ENCODE results near the gene CAPN2.

The CAPN2 gene

DNA sequence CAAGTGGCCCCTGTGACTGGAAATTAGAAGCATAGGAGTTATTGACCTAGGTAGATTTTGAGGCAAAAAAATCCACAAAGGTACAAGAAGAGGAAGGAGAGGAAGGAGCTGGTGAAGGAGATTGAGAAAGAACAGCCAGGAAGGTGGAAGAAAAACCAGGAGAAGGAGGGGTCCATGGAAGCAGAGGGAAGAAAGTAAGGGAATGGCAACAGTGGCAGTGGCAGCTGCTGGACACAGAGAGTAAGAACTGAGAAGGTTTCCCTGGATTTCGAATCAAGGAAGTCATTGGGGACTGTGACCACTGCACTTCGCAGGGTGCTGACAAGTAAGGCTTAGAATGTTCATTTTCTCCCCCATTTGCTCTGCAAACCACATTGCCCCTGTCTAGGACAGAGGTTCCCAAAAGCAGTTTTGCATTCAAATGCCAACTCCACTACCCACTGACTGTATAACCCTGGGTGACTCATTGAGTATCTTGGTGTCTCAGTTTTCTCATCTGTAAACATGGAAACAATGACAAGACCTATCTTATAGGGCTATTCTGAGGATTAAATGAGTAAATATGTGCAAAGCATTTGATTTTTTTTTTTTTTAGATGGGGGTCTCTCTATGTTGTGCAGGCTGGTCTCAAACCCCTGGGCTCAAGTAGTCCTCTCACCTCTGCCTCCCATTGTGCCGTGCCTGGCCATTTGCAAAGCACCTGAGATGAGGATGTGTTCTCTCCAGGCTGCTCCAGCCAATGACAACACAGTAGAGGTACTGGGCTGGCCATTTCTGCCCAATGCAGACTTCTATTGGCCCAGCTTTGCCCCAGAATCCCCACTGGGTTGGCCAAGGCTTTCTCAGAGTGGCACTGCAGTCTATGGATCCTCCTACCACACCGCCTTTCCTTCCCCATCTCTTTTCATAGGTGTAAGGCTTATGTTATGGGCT lies 9.3 kb upstream of the CAPN2 start:
- peak; percentile 83 for DNase-seq (ENCODE audit: low spot score)

DNA sequence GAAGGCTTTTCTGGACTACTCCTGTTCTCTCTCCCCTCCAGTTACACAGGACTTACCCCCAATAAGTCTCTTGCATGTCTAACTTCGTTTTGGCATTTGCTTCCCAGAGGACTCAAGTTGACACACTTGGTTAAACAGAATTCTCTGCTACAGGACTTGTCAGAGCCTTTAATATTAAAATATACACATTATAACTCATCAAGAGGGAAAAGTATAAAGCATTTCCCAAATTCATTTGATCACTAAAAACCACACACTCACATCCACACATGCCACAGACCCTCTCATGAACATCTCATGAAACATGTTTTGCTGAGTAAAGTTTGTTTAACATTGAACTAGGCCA lies 8.7 kb upstream of the CAPN2 start:
- DNase-seq (ENCODE audit: low spot score) = no peak

DNA sequence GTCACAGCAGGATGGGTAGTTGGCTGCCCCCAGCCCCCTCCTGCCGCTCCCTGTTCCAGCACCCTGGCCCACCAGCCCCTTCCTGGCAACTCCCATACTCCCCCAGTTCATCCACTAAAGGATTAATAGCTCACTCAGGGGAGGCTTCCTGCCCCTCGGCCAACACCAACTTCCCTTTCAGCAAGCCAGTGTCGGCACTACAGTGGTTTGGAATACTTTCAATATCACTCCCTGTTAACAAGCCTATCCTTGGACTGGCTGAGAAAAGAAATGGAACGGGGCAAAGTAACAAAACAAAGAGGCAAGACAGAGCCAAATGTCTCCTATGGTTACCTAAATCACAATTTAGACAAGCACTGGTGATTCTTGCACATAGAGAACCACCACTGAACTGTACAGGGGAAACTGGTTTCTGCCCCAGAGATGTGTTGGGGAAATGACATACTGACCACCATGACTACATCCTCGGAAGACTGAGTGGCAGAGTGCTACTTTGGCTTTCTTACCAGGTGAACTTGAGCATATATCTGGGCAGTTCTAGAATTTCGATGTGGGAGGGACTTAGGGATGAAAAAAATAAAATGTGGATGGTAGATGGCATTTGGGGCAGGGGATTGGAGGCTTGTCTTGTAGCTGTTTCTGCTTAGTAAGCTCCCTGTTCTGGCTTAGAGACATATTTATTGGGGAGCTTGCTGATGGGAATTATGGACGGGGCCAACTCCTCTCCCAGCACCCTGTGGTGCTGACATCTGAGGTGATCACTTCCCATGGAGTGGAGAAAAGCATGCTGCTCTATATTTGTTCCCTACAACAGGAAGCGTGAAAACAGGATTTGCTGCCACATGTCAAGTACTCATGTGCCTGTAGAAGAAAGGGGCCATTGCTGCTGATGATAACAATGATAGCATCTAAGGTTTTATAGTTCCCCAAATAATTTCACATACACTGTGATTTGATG lies 7.1 kb upstream of the CAPN2 start:
- peak; percentile 43 for DNase-seq (ENCODE audit: low spot score)

DNA sequence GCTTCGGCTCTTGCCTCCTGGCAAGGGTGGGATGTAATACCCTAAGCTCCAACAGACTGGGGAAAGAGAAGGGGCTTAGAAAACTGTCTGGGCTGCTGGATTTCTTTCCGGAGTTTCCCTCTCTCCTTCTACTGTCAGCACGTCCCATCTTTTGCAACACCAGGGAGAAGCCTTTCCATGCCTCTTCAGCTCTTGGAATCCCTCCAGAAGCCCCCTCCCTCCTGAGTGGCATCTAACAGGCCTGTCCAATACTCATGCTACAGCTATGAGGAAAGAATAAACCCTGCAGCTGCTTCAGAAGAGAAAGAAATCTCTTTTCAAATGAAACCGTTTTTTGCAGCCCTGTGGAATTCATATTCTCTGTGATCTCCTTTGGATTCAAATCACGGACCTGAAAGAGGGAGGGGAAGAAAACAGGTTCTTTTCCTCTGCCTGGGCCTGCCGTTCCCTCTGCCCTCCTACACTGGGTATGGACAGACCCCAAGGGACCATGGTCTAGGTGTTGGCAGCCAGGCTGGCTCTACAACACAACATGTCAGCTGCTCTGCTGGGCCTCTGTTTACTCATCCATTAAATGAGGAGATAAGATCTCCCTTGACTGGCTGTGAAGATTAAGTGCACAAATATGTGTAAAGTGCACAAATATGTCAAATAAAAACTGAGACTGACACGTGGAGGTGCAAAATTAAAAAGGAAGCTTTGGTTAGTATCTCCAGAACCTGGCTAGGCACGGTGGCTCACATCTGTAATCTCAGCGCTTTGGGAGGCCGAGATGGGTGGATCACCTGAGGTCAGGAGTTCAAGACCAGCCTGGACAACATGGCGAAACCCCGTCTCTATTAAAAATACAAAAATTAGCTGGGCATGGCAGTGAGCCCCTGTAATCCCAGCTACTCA lies 6.0 kb upstream of the CAPN2 start:
- DNase-seq (ENCODE audit: low spot score) = peak; percentile 81

DNA sequence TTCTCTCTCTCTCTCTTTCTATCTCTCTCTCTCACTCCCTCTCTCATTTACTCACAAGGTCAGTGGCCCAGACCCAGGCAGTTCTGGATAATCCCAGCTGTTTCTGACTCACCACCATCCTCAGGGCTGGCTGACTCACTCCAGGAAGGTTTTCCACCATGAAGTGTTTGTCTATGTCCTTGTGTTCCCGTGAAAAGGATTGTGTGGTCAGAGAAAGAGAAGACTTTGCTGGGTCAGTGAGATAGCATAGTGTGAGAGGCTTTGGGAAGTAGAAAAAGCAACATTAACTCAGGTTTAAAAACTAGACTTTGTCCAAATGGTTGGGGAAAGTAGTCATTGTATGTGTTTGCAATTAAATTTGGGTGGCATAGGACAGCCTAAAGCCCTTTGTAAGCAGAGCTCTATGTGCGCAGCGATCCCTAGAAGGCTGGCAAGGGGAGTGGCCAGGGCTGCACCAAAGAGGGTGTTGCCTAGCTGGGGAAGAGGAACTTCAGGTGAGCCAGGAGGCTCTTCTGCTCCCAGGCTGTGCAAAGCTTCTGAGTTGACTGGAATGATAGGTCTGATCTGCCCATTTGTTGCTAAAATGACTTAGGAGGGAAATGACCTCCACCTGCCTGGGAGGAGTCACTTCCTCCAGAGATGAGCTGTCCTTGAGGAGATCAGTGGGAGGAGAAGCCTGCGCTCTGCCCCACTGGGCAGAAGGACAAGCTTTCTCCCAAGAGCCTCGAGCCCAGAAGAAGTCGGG lies 4.9 kb upstream of the CAPN2 start:
- peak; percentile 99 for DNase-seq (ENCODE audit: low spot score)

DNA sequence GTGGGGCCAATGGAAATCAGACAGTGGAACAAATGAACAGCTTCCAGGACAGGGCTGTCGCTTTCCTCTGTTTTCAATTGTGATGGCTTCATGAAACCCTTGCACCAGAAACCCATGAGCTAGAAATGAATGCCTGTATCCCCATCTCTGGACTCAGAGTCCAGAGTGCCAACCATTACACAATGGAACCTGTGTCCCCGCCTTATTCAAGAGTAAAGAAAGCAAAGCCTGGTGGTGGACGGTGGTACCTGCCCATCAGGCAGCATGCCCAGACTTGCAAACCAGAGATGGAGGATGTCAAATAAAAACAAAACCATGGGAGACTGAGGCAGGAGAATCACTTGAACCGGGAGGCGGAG lies 4.4 kb upstream of the CAPN2 start:
- no peak for DNase-seq (ENCODE audit: low spot score)

DNA sequence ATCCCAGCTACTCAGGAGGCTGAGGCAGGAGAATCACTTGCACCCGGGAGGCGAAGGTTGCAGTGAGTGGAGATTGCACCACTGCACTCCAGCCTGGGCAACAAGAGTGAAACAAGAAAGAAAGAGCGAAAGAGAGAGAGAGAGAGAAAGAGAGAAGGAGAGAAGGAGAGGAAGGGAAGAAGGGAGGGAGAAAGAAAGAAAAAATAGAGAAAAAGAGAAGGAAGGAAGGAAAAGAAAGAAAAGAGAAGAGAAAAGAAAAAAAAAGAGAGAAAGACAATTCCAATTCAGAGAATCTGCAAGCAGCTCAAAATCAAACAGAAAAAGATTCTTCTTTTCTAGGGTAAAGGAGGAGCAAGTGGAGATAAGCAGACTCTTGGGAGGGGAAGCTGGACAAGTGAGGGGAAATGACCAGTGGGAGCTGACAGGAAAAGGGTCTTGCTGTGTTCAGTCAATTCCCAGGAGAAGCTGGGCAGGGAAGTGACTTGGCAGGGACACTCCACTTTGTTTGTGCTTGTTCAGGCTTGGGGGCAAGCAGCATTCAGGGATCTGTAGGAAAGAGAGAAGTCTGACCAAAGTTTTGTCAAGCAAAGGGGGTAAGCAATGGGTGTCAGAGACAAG lies 3.6 kb upstream of the CAPN2 start:
- DNase-seq (ENCODE audit: low spot score) = no peak

DNA sequence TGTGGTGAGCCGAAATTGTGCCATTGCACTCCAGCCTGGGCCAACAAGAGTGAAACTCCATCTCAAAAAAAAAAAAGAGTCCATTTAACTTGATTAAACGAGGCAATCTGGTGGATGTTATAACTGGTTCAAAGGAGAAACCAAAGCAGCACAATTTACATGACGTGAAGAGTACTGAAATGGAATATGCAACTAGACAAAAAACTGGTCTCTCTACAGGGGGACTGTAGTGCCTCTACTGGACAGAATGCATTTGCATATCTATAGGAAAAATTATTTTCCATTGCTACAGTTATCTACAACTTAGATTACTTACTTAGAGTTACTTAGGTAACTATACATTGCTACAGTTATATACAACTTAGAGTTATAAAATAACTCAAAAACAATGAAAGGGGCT lies 2.7 kb upstream of the CAPN2 start:
- DNase-seq (ENCODE audit: low spot score) = no peak

DNA sequence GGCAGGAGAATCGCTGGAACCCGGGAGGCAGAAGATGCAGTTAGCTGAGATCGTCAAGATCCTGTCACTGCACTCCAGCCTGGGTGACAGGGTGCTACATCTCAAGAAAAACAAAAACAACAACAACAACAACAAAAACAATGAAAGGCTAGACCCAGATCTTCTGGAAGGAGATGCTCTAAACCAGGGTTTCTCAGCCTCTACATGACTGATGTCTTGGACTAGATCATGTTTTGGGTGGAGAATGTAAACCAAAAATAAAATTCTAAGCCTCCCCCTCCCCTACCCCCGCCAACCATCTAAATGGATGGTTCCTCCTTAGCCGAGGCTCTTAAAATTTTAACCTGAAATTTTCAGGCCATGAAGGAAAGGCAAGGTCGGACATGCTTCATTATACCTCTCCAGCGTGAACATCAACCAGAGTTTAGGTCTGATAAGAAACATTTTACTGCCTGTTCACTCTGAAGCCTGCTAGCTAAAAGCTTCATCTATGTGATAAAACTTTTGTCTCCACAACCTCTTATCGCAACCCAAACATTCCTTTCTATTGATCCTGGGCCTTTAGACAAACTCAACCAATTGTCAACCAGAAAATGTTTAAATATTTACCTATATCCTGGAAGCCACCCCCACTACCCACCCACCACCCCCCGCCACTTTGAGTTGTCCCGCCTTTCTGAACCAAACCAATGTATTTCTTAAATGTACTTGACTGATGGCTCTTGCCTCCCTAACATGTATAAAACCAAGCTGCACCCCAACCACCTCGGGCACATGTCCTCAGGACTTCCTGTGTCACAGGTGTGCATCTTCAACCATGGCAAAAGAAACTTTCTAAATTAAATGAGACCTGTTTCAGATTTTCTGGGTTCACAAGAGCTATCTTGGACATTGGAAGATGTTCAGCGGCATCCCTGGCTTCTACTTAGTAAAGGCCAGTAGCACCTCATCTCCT lies 1.9 kb upstream of the CAPN2 start:
- DNase-seq (ENCODE audit: low spot score) = no peak

DNA sequence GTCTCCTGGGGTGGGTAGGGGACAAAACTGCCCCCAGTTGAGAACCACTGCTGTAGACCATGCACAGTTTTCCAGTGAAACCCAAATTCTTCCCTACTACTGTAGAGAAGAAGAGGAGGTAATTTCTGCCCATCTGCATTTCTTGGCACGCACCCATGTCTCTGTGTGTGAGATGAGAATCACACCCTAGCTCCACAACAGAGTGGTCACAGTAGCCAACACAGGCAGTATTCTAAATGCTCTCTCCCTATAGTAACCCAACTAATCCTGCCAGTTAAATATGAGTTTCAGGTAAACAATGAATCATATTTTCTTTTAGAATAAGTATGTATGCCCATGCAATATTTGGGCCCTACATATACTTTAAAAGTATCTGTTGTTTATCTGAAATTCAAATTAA lies 1.2 kb upstream of the CAPN2 start:
- peak; percentile 38 for DNase-seq (ENCODE audit: low spot score)

DNA sequence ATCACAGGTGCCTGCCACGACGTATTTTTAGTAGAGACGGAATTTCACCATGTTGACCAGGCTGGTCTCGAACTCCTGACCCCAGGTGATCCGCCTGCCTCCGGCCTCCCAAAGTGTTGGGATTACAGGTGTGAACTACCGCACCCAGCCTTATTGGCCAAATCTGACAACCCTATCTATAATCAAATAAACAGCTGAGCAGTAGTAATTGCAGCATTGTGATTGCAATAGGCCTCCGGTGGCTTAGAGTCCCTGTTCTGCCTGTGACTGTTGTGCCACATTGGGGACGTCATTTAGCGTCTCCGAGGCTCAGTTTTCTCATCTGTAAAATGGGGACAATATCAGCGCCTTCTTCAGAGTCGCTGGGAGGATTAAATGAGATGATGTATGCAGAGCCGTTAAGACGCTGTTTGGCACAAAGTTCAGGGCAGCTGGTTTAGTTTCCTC lies 569 bp upstream of the CAPN2 start:
- no peak for DNase-seq (ENCODE audit: low spot score)

DNA sequence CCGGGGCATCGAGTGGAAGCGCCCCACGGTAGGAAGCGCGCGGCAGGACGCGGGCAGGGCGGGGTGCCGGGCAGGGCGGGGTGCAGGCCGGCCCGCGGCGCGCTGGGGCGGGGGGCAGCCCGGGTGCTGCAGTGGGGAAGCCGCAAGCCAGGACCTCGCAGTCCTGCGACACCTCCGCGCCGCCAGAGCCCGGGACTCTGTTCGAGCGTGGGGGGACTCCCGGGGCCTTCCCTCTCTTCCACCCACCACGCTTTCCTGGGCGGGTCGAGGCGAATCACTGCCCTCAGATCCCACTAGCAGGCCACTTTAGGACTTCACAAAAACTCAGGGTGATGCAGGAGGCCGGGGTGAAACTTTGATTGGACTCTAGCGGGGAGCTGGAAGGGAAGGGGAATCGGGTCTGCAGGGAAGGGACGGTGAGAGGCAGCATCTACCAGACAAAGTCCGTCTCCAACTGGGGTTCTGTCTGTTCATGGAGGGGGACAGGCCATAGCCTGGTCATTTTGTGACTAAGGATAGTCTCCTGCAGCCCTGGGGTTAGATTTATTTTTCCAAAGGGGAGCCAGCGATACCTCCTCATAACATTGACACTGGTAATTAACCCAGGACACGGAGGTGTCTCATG lies 623 bp downstream of the CAPN2 start:
- DNase-seq (ENCODE audit: low spot score) = no peak

DNA sequence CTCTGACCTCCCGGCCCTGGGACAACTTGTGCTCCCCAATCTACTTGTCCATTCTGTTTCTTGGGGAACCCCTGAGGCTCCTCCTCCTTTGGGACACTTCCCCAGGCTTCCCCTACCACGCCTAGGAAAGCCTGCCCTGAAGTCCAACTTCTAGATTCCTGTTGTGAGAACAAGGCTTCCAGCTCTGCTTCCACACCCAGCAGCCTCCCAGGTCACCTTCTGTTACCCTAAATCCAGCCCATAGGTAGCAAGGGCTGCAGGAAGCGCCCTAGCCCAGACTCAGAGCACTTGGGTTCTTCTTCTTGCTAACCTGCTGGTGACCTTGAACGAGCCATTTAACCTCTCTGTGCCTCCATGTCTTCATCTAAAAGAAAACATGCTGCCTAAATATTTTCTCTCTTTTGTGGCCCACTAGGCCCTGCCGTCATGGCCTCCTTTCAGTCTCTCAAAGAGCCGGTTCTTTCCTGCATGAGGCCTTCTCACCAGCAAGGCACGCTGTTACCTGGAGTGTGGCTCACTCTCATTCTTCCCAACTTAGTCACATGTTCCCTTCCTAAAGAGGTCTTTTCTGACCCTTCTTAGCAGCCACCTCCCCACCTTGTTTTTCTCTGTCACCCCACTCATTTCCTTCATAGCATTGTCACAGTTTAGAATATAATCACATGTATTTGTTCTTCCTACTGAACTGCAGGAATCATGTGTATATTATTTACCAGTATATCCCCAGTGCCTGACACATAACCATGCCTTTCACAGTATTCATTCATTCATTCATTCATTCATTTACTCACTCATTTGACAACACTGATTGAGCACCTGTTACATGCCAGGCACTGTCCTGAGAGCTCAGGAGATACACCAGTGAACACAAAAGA lies 1.4 kb downstream of the CAPN2 start:
- DNase-seq (ENCODE audit: low spot score) = peak; percentile 79

DNA sequence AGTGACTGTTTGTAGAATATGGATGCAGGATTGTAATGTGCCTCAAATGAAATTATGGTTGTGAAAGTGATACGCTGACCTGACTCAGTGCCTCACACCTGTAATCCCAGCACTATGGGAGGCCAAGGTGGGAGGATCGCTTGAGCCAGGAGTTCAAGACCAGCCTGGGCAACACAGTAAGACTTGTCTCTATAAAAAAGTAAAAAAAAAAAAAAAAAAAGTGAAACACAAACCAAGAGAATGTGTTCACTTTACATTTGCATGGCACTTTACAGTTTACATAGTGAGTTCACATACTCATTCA lies 2.0 kb downstream of the CAPN2 start:
- no peak for DNase-seq (ENCODE audit: low spot score)

DNA sequence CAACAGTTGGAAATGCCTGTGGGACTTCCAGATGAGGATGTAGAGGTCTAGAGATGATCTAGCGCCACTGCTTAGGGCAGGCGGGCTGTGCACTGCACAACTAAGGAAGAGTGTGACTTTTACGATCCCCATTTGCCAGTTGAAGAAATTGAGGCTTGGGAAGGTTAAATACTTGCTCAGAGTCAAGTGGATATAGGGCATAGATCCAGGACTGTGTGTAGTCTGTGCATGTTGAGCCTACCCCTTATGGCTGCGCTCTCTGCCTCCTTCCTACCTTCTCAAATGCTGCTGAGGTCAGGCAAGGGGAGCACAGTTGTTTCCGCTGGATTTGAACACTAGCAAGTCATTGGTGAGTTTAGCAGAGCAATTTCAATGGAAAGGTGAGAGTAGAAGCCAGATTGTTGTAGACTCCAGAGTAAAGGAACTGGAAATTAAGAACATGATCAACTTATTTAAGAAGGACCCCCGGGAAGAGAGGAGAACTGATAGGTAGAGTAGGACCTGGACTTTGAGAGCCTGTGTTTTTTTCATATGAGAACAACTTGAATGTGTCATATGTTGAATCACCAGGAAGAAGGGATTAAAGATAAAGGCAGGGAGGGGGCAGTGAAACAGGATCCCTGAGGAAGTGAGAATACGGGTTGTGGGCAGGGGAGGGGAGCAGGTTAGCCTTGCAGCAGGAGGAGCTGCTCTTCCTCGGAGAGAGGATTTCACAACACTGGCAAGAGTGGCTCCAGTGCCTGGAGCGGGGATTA lies 2.7 kb downstream of the CAPN2 start:
- peak; percentile 92 for DNase-seq (ENCODE audit: low spot score)

DNA sequence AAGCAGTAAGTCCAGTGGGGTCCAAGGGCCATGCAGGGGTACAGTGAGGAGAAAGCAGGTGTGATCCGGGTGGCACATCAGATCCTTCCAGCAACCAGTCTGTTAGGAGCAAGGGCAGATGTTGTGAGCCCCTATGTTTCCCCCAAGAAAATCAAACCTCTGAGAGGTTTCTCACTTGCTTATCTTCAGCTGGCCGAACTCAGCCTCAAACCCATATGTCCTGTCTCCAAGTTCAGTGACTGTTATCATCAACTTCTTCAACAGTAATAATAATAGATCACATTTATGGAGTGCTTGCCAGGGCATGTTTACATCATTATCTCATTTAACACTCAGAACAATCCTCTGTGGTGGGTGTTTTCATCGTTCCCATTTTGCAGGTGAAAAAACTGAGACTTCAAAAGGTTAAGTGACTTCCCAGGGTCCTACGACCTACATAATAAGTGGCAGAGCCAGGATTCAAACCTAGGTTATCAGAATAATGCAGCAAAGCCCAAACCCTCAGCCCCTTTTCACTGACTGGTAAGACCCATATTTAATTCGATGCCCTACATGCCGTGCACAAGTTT lies 3.3 kb downstream of the CAPN2 start:
- DNase-seq (ENCODE audit: low spot score) = no peak

DNA sequence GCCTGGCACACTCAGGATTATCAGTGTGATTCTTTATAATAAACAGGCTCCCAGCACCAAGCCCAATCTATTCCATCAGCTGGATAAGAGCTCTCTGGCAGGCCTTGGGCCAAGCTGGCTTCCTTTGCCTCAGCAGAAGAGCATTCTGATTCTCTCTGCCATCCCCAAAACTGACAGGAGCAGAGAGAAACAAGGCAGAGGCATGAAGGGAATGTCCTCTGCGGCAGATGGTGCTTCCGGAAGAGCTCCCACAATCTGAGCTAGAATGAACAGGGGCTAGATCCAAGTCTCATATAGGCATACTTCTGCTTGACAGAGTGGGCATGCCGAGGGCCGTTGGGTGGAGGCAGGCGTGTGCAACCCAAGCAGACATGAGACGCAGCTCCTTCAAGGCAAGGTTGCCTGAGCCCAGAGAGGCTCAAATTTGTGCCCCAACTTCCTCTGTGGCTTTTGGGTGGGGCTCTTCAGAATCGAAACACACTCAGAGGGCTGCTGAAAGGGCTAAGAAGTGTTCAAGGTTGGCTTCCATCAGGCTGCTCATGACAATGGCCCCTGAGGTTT lies 4.0 kb downstream of the CAPN2 start:
- no peak for DNase-seq (ENCODE audit: low spot score)

Data from kidney tubule cell (primary cell).